ENCODE results near the gene ST6GALNAC2.
A peak's percentile ranks its signal among the peaks of the same experiment; 100 is the strongest.
"Not testable (repeated sequence)": the region's sequence is repeated elsewhere in the genome, so short reads cannot be mapped to it uniquely, and the experiment has no call there.

Gene ST6GALNAC2

DNA sequence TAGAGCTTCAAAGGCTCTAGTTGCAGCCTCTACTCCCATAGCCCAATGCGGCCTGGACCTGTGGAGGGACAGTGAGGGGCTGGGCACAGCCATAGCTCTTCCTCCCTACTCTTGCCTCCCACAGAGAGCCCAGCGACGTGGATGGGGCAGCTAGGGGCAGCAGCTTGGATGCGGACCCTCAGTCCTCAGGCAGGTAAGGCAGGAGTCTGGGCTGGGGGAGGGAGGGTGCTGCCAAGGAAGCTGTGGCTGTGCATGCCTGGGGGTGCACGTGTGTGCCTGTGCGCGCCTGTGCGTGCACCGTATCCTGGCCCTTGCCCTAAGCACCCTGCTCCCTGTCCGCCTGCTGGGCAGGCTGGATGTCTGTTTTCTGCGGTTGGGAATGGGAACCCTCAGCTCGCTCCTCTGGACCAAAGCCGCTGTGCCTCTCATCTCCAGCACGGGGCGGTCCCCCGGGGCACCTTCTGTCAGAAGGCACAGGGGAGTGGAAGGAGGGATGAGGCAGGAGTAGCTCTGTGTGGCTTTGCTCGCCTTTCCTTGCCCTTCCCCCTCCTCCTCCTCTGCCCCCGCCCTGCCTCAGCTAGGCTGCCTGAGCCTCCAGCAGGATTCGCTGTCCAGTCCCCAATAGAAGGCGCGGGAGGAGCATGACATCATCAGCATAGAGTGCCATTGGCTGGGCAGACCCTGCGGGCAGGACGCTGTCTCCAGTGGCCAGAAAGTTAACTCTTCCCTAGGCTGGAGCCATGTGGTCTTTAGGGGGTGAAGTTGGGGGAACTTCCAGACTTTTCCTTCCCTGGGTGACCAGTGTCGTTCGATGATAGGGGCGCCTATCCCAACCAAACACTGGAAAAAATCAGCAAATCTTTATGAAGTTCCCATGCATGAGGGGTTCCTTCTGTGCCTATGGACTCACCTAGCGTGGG is 45.0 kb downstream of the ST6GALNAC2 start:
- peak; percentile 98 for DNase-seq (ENCODE audit: low read depth, low spot score)

DNA sequence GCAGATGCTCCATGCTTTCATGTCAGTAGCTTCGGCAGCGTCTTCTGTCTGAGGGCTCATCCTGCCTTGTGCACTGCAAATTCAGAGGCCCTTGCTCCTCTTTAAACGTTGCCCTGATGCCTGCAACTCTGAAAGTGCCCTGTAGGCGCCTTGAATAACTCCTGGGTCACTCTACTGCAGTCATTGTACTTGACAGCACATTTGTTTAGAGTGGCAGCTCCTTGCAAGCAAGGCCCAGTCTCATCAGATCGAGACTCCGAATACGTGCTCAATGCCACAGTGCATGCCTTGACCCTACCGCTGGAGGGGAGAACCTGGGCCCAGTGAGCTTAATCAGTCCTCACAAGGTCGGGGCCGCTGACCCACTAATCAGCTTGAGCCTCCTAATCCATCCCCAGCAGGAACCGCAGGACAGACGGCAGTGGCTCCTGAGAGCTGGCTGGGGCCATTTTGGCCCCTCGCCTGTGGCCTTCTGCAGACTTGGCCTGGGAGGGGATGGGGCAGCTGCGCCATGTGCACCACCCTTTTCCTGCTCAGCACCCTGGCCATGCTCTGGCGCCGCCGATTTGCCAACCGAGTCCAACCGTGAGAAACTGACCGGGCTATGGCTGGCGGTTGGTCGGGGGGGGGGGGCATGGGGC is 45.9 kb downstream of the ST6GALNAC2 start, which contains the start of gene PRCD:
Gene PRCD, plus strand, starts transcription at position 414 of the 641 bp plus-strand sequence. Its CDS starts 98 bp downstream, at position 512.
- DNase-seq (ENCODE audit: low read depth, low spot score) = no peak

DNA sequence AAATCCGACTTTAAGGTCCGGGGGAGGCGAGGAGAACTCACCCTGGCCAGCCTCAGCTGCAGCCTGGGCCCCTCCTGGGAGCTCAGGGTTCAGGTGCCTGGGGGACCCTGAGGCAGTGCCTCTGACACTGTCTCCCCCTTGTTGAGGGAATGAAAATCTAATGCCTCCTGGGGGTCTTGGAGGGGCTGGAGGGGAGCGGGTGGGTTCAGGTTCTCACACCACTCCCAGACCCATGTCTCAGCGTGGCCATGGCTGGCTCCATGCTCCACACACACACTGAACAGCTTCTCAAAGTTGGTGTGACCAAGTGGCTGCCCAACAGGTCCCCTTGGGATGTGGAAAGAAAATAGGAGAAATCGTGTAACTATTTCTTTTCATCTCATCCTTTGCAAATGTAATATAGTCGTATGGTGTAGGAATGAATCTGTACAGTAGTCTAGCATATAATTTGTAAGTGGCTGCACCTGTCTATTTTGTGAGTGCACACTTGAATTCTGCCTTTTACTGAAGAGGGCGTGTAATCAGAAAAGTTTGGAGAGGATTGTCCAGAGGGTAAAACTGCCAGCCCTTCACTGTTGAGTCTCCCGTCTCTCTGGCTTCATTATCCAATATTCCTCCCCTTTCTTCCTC is 46.6 kb downstream of the ST6GALNAC2 start:
- no peak for DNase-seq (ENCODE audit: low read depth, low spot score)

DNA sequence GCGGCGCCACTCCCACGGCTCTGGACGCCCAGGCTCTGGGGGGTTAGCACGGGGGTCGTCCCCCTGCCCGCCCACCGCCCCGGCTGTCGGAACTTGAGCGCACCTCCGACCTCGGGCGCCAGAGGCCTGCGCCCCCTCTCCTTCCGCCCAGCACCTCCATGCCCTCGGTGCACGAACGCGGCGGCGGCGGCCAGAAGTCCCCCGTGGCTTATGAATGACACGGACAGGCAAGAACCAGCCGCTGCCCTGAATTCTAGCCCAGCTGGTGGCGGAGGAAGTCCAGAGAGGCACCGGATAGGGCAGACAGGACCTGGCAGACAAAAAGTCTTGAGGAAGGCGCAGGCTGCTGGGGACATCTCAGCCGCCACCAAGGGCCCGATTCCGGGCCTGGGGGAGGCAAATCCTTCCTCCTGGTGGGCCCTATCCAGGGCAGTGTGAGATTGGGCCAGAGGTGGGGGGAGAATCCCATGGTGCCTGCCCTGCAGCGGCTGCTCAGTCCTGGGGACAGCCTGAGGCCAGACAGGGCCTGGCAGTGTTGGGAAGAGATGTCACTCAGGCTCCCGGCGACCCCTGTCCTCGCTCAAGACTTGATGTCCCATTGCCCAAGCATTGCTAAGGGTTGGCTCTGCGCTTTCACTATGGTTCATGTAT is 47.3 kb downstream of the ST6GALNAC2 start:
- DNase-seq (ENCODE audit: low read depth, low spot score) = peak; percentile 28

DNA sequence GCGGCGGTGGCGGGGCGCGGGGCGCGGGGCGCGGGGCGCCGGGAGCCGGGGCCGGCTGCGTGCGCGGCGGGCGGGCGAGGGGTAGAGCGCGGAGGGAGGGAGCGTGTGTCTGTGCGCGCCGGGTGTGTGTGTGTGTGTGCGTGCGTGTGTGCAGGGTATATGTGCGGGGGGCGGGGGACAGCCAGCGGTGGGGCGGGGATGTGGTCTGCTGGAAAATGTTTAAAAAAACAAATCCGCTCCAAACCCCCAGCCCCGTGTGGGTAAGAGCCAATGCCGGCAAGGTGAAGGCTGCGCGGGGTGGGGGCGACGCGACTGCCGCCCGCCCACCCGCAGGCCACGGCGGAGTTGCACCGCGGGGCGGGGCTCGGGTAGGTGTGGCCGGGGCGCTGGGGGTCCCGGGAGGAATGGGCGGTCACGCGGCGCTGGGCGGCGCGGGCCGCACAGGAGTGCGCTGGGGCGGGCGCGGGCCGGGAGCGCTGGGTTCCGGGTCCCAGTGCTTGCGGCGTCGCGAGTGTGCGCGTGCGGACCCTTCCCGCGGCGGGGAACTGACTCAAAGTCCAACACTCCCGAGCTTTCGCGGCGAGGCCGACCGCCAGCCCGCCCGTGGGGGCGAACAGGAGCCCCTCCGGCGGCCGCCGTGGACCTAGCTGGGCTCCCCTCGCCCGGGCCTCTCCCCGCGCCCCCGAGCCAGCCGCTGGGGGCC is 47.9 kb downstream of the ST6GALNAC2 start, which contains the start of gene CYGB:
Gene CYGB, minus strand, starts transcription at position 132 of the 703 bp plus-strand sequence. CDS start 167 bp downstream, outside the sequence.
- peak; percentile 56 for DNase-seq (ENCODE audit: low read depth, low spot score)

GRCh38 chr17:76537288-76537577 is 48.4 kb downstream of the ST6GALNAC2 start:
- DNase-seq (ENCODE audit: low read depth, low spot score) = peak; percentile 71

DNA sequence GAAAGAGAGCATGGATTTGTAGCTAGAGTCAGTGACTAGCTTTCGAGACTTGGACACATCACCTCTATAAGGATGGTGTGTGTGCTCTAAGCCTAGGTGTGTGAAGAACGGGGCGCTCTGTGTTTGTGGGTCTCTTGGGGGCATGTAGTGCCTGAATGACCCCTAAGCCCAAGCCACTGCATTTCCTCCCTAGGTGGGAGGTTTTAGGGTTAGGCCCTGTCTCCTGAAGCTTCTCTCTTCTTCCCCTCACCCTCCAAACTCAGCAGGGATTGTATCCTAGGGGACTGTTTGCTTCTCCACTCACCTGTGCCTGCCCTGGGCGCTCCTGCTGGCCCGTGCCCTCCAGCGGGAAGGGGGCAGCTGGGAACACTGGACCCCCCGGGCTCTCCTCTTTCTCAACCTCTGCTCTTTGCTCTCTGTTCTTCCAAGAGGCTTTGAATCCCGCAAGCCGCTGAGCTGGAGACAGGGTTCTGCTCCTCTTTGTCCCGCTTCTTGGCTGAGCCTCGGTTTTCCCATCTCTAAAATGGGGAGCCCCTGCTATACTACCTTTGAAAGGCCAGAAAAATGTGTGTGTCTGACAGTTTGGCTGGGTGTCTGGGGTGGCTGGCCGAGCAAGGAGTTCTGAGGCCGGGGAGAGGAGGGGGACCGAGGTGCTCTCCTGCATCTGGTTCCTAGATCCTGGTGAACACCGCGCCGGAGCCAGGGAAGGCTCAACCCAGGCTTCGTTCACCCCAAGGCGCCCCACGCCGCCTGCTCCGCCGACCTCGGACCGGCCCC is 49.0 kb downstream of the ST6GALNAC2 start:
- no peak for DNase-seq (ENCODE audit: low read depth, low spot score)

DNA sequence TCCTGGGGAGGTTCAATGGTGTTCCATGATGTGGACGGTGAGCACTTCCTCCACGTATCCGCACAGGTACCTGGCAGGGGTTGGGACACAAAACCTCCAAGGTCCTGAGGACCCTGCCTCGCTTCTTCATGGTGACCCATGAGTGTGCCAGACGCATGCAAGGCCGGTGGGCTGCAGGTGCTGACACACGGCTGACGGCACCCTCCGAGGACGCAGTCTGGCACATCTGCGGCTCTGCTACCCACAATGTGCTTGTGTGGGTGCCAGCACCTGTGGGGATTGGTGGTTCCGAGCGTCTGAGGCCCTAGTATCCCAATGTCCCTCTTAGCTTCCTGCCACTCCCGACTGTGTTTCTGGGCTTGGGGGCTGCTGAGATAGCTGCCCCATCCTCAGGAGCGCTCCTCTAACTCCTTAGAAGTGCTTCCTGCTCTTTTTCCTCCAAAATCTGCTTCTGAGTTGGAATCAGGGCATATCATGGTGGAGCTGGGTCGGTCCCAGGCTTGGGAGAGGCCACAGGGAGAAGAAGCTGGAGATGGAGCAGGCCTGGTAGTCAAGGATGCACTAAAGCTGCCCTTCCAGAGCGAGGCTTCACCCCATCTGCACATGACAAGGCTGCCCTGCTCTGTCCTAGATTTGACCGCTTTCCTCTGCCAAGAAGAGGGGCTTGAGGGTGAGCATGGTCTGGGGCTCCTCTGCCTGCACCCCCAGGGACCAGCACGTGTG is 49.7 kb downstream of the ST6GALNAC2 start:
- no peak for DNase-seq (ENCODE audit: low read depth, low spot score)

- no peak for DNase-seq (ENCODE audit: low read depth, low spot score)
These were observed 50.6 kb downstream of the ST6GALNAC2 start for GRCh38 chr17:76534831-76535732.

DNA sequence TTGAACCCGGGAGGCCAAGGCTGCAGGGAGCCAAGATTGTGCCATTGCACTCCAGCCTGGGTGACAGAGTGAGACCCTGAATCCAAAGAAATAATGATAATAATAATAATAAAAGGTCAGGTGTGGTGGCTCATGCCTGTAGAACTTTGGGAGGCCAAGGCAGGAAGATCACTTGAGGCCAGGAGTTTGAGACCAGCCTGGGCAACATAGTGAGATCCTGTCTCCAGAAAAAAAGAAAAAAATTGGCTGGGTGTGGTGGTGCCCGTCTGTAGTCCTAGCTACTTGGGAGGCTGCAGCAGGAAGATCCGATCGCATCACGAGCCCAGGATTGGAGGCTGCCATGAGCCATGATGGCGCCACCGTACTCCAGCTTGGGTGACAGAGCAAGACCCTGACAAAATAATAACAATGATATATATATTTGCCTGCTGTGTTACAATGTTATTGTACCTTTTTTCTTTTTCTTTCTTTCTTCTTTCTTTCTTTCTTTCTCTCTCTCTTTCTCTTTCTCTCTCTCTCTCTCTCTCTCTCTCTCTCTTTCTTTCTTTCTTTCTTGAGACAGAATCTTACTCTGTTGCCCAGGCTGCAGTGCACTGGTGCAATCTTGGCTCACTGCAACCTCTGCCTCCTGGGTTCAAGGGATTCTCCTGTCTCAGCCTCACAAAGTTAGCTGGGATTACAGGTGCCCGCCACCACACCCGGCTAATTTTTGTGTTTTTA is 51.9 kb downstream of the ST6GALNAC2 start:
- DNase-seq (ENCODE audit: low read depth, low spot score) = not testable (repeated sequence)

DNA sequence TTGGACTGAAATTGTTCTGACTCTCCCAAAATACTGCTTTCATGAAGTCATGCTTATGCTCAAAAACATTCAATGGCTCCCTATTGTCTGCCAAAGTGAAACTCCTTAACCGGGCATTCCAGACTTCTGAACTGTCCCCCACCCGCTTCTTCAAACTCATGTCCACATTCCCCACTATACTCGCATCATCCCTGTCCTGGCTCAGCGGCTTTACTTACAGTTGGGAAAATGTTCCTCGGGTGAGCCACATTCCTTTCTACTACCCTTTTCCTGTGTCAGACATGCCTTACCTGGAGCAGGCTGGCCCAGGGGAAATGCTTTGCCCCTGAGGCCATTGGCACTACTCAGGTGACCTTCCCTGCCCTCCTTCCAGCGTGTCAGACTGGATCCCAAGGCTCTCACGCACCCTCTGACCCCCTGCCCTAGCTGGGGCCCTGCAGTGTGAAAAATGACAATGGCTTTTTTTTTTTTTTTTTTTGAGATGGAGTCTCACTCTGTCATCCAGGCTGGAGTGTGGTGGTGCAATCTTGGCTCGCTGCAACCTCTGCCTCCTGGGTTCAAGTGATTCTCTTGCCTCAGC is 53.5 kb downstream of the ST6GALNAC2 start:
- DNase-seq (ENCODE audit: low read depth, low spot score) = peak; percentile 35

DNA sequence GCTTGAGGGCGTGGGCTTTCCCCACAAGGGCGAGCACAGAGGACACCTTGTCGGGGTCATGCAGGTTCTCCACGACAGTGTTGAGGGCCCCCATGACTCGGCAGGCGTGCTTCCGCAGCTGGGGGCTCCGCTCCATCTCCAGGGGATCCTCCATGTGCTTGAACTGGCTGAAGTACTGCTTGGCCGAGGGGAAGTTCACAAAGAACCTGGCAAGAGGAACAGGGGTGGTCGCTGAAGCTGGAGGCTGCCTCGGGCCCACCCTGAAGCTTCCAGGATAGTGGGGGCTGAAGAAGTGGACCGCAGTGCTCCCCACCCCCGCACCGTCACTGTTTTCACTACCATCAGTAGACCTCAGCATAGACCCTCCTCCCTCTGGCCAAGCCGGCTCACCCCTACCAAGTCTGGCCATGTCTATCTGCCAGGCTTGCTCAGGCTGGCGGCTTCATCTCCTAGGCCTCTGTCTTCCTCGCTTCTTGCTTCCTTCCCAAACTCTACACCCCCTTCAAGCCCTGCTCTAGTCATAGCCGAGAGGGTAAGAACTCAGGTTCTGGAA is 54.1 kb downstream of the ST6GALNAC2 start:
- no peak for DNase-seq (ENCODE audit: low read depth, low spot score)

GRCh38 chr17:76530811-76531485 is 54.7 kb downstream of the ST6GALNAC2 start:
- DNase-seq (ENCODE audit: low read depth, low spot score) = no peak

DNA sequence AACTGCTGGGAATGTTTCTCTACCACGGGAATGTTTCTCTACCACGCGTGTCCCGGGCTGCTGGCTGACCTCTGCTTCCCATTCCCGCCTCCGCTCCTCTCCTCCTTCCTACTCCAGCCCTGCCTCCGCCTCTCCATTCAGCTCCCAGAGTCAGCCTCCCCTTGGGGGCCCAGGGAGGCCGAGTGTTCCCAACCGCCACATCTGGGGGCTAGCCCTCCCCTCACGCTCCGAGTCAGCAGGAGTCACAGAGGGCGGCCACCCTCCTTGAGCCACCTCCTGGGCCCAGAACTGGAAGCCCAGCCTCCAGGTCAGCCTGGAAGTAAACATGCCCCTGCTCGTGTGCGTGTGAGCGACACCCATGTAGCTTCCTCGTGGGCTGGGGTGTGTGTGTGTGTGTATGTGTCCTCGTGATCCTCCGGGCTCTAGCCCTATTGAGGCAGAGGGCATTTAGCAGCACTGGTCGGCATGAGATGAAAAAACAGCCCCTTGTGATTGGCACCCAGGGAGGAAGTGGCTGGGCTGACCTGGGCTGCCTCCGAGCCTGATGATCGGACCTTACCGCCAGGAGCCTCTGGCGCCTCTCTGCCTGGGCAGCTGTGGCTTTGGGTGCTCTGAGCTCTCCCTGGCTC is 55.5 kb downstream of the ST6GALNAC2 start:
- DNase-seq (ENCODE audit: low read depth, low spot score) = peak; percentile 26

DNA sequence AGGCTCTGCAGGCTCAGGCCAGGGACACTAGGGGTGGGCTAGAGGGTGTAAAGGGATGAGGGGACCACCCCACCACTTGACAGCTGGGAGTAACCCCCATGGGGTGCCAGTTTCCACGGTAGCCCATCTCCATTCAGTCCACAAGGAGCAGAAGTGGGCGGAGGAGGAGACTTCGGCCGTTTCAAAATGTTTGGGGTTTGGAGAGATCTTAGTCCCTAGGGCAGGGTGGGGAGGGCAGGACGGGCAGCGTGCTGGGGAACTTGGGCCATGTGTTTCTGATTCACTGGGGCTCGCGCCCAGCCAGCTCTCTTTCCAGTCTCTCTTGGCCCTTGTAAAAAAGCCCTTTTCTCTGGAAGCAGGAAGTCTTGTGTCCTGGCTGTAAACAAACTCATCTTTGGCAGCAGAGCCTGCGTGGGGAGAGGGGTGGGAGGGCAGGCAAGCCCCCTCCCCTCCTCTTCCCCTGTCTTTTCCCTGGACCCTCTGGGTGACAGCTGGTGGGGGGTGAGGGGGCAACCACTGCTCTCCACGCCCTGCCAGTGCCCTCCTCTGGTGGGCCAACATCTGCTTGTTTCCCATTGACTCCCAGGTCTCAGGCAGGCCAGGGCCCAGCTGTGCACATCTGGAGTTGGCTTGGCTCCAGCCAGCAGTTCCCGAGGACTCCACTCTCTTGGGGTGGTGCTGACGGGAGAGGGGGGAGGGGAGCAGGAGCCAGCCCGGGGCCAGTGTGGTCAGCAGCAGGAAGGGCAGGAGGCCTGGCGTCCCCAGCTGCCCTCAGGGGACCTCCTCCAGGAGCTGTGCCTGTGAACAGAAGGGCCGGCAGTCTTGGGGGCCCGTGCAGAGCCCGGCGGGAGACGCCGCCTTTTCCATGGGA is 56.2 kb downstream of the ST6GALNAC2 start:
- DNase-seq (ENCODE audit: low read depth, low spot score) = peak; percentile 53
